Vagina (tissue), 2 donors: ENCODE measurements around the gene TMEM179. TPM values are rescaled to one million over a fixed set of nuclear protein-coding genes. Genes with fewer than 3 reads are reported as not detected.

Experiments used
- DNase-seq, 2 donors: peaks; one replicate each; pipeline ENCODE4 v3.0.0-alpha.2; 2017; ENCODE audit errors: extremely low spot score in 2 of 2
- H3K27ac ChIP-seq: fragments of 200-600 bp; sonication (generic); one replicate; pipeline ENCODE4 v1.5.1; 2019
- H3K27me3 ChIP-seq: fragments of 200-600 bp; sonication (generic); one replicate; pipeline ENCODE4 v1.5.1; 2019
- H3K36me3 ChIP-seq, 2 donors: fragments of 200-600 bp; sonication (generic); one replicate each; pipeline ENCODE4 v1.5.1; 2017 to 2019
- H3K4me1 ChIP-seq: fragments of 200-600 bp; sonication (generic); one replicate; pipeline ENCODE4 v1.5.1; 2019
- H3K4me3 ChIP-seq, 2 donors: fragments of 200-600 bp; sonication (generic); 1 replicate in 1 of 2; 2 replicates in 1 of 2; pipeline ENCODE4 v1.5.1; 2016 to 2019
- H3K9me3 ChIP-seq: fragments of 200-600 bp; sonication (generic); one replicate; pipeline ENCODE4 v1.5.1; 2019
- POLR2A ChIP-seq, 2 donors: fragments of 450-650 bp; IDR thresholded peaks; one replicate each; pipeline ENCODE4 v1.6.1; 2017; ENCODE audit warnings: antibody characterized with exemption in 2 of 2, mild to moderate bottlenecking in 2 of 2, moderate library complexity in 2 of 2
- POLR2AphosphoS5 ChIP-seq, 2 donors: sonication (generic); formaldehyde crosslinking; IDR thresholded peaks; one replicate each; pipeline ENCODE4 v1.9.0; 2017; ENCODE audit warnings: antibody characterized with exemption in 2 of 2, mild to moderate bottlenecking in 2 of 2, low read depth in 1 of 2; ENCODE audit not compliant: insufficient read depth in 1 of 2
- intact Hi-C: fragments of 100-400 bp; cut with DNase I; formaldehyde crosslinking; loops from one replicate; pipeline ENCODE4 v1.15.1; 2023
- total RNA-seq: library from RNA; depleted of rRNA; stranded (reverse); fragments of >200 nt; gene quantifications from one replicate; pipeline ENCODE4 v1.2.3, GENCODE V29; 2016
- TF ChIP-seq, protein P1 (sequence below), 3 experiments: fragments of 450-650 bp in 2 of 3; fragments of 200-600 bp in 1 of 3; sonication (generic) in 1 of 3; IDR thresholded peaks; one replicate each; pipeline ENCODE4 v1.5.1; 2017 to 2019; ENCODE audit warnings: antibody characterized with exemption in 3 of 3, mild to moderate bottlenecking in 2 of 3, moderate library complexity in 2 of 3

TMEM179 gene
- total RNA-seq, 1 donor from 2014 or later: 7.9 TPM

- intact Hi-C loops: no loop called here
- no peaks in the 10 kb centered on the region for H3K27me3 ChIP-seq
- H3K27ac ChIP-seq: no peak overlapping the region
- H3K4me3 ChIP-seq: no peak overlapping the region
- peaks cover 3% of the 10 kb centered on the region for H3K4me1 ChIP-seq
- DNase-seq: no peak
- H3K9me3 ChIP-seq: no peaks in the 10 kb centered on the region
- TF ChIP-seq, protein P1, sequence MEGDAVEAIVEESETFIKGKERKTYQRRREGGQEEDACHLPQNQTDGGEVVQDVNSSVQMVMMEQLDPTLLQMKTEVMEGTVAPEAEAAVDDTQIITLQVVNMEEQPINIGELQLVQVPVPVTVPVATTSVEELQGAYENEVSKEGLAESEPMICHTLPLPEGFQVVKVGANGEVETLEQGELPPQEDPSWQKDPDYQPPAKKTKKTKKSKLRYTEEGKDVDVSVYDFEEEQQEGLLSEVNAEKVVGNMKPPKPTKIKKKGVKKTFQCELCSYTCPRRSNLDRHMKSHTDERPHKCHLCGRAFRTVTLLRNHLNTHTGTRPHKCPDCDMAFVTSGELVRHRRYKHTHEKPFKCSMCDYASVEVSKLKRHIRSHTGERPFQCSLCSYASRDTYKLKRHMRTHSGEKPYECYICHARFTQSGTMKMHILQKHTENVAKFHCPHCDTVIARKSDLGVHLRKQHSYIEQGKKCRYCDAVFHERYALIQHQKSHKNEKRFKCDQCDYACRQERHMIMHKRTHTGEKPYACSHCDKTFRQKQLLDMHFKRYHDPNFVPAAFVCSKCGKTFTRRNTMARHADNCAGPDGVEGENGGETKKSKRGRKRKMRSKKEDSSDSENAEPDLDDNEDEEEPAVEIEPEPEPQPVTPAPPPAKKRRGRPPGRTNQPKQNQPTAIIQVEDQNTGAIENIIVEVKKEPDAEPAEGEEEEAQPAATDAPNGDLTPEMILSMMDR (IDR thresholded peaks at IDR 0.05): no peak
- no peak for TF ChIP-seq POLR2A (IDR thresholded peaks at IDR 0.05)
- TF ChIP-seq POLR2AphosphoS5 (IDR thresholded peaks at IDR 0.05; ENCODE audit: insufficient read depth in 1 of 2, low read depth in 1 of 2): no peak
- no peaks in the 10 kb centered on the region for H3K36me3 ChIP-seq
Measured at GRCh38 chr14:104589338-104590195, 15.0 kb downstream of the TMEM179 start.

DNA sequence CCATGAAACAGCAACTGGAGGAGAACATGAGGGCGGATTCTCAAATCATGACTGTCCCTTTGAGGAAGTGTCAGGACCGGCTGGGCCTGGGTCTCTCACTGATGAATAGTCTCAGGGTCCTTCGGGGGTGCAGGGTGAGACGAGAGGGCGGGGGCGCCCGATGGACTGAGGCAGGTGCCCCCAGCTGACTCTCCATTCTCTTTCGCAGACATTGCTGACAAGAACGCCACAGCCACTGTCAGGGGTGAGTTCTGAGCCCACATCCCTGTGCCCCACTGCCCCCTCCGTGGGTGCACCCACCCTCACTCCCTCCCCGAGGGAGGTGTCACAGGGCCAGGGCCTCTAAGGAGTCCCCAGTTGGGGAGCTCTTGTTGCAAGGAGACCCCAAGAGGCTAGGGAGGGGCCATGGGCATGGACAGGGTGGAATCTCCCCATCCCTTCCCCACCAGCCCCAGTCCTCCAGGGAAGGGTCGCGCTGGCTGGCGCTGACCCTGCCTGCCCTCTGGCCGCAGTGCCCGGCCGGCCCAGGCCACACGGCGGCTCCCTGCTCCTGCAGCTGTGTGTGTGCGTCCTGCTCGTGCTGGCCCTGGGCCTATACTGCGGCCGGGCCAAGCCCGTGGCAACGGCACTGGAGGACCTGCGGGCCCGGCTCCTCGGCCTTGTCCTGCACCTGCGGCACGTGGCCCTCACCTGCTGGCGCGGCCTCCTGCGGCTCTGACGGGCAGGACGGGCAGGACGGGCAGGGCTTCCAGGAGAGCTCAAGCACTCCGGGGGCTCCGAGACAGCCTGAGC, 16.3 kb downstream of the TMEM179 start:
- Histone ChIP-seq H3K4me1 (no peaks in the 10 kb centered on the region), H3K36me3 (no peaks in the 10 kb centered on the region), H3K27ac (no peak overlapping the region), H3K9me3 (no peaks in the 10 kb centered on the region), H3K27me3 (no peaks in the 10 kb centered on the region), H3K4me3 (no peak overlapping the region)
- intact Hi-C loops: no loop called here
- TF ChIP-seq, protein P1 (IDR thresholded peaks at IDR 0.05): no peak
- TF ChIP-seq POLR2A (IDR thresholded peaks at IDR 0.05): no peak
- TF ChIP-seq POLR2AphosphoS5 (IDR thresholded peaks at IDR 0.05; ENCODE audit: insufficient read depth in 1 of 2, low read depth in 1 of 2): no peak
- DNase-seq: no peak

DNA sequence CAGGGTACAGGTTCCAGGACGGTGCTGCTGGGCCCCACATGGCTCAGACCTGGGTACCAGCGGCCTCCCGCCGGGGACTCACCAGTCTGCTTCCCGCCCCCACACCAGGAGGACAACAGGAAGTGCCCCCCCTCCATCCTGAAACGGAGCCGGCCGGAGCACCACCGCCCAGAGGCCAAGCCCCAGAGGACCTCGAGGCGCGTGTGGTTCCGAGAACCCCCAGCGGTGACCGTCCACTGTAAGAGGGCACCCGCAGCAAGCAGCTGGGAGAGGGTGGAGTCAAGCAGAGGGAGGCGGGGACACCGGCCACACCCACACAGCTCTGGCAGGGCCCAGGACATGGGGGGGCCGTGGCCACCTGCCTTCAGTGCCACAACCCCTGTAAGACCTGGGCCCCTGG, 16.9 kb downstream of the TMEM179 start:
- no peaks in the 10 kb centered on the region for H3K27me3 ChIP-seq
- H3K4me1 ChIP-seq: no peaks in the 10 kb centered on the region
- DNase-seq: no peak
- no peaks in the 10 kb centered on the region for H3K36me3 ChIP-seq
- H3K27ac ChIP-seq: no peak overlapping the region
- intact Hi-C loops: no loop called here
- TF ChIP-seq, protein P1 (IDR thresholded peaks at IDR 0.05): no peak
- TF ChIP-seq POLR2A (IDR thresholded peaks at IDR 0.05): no peak
- TF ChIP-seq POLR2AphosphoS5 (IDR thresholded peaks at IDR 0.05; ENCODE audit: insufficient read depth in 1 of 2, low read depth in 1 of 2): no peak
- no peaks in the 10 kb centered on the region for H3K9me3 ChIP-seq
- no peak overlapping the region for H3K4me3 ChIP-seq

DNA sequence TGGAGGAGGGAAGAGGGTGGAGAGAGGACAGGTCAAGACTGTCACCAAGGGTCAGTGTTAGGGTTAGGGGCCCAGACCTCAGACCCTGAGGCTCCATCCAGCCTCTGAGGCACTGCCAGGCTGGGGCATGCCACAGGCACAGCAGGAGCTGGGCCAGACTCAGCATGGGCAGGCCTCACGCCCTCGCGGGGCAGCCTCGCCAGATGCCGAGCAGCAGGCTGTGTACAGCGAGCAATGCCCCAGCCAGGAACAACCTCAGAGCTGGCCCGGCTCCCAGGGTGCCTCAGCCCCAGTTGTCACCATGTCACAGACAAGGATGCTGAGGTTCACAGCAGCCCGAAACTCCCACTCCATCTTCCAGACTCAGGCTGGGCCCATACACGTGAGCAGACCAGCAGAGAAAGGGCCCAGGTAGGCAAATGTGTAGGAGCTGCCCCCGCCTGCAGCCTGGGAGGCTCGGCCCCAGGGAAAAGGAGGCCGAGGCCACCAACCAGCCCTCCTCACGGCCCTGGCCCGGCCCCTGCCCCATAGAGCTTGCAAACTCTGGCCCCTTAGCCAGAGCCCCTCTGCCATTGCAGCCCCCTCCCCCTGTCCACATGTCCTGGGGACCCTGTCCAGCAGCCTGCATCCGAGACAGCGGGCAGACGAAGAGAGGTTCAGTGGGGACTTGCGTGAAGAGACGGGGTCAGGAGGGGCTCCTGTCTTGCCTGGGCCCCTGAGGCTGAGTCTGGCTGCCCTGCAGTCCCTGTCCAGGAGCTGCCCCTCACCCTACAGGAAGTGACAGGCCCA, 17.5 kb downstream of the TMEM179 start:
- no peaks in the 10 kb centered on the region for H3K9me3 ChIP-seq
- H3K4me1 ChIP-seq: no peaks in the 10 kb centered on the region
- no peak for DNase-seq
- intact Hi-C loops: no loop called here
- TF ChIP-seq, protein P1 (IDR thresholded peaks at IDR 0.05): no peak
- no peak for TF ChIP-seq POLR2A (IDR thresholded peaks at IDR 0.05)
- TF ChIP-seq POLR2AphosphoS5 (IDR thresholded peaks at IDR 0.05; ENCODE audit: insufficient read depth in 1 of 2, low read depth in 1 of 2): no peak
- H3K27me3 ChIP-seq: no peaks in the 10 kb centered on the region
- H3K36me3 ChIP-seq: no peaks in the 10 kb centered on the region
- H3K27ac ChIP-seq: no peak overlapping the region
- H3K4me3 ChIP-seq: no peak overlapping the region
